Measurements from ENCODE around the gene TOGARAM2.
A peak's percentile ranks its signal among the peaks of the same experiment; 100 is the strongest.

TOGARAM2 gene

GRCh38 chr2:28990445-28990844, 9.3 kb downstream of the TOGARAM2 start:
- DNase-seq (ENCODE audit: low spot score): no peak
- TF ChIP-seq CTCF (conservative IDR thresholded peaks at IDR 0.05; ENCODE audit: low read depth): no peak
- peak overlapping the region; percentile 88 for H3K27ac ChIP-seq
- ChIA-PET CTCF (no interaction called here), POLR2A (ENCODE audit: low non-redundant PET) (no interaction called here)

- H3K27ac ChIP-seq: peak overlapping the region; percentile 88
- TF ChIP-seq CTCF (conservative IDR thresholded peaks at IDR 0.05; ENCODE audit: low read depth): no peak
- CTCF ChIA-PET: no interaction called here
- POLR2A ChIA-PET (ENCODE audit: low non-redundant PET): no interaction called here
- no peak for DNase-seq (ENCODE audit: low spot score)
These were observed 9.9 kb downstream of the TOGARAM2 start for GRCh38 chr2:28991021-28991420.

- peak overlapping the region; percentile 88 for H3K27ac ChIP-seq
- DNase-seq (ENCODE audit: low spot score): no peak
- TF ChIP-seq CTCF (conservative IDR thresholded peaks at IDR 0.05; ENCODE audit: low read depth): no peak
- POLR2A ChIA-PET (ENCODE audit: low non-redundant PET): no interaction called here
- CTCF ChIA-PET: no interaction called here
These were observed 10.4 kb downstream of the TOGARAM2 start for GRCh38 chr2:28991460-28991859.

- peak overlapping the region; percentile 88 for H3K27ac ChIP-seq
- no peak for TF ChIP-seq CTCF (conservative IDR thresholded peaks at IDR 0.05; ENCODE audit: low read depth)
- POLR2A ChIA-PET (ENCODE audit: low non-redundant PET): no interaction called here
- peak; percentile 56 for DNase-seq (ENCODE audit: low spot score)
- CTCF ChIA-PET: no interaction called here
These were observed 12.3 kb downstream of the TOGARAM2 start for GRCh38 chr2:28993206-28993960.

GRCh38 chr2:28994074-28994473, 13.0 kb downstream of the TOGARAM2 start:
- peak overlapping the region; percentile 88 for H3K27ac ChIP-seq
- no peak for DNase-seq (ENCODE audit: low spot score)
- no peak for TF ChIP-seq CTCF (conservative IDR thresholded peaks at IDR 0.05; ENCODE audit: low read depth)
- CTCF ChIA-PET: interaction anchor here (0.6 kb wide), 1 partner anchor 115 kb away, joined by 5 read pairs; no protein-coding TSS in a partner anchor
- POLR2A ChIA-PET (ENCODE audit: low non-redundant PET): no interaction called here

- POLR2A ChIA-PET (ENCODE audit: low non-redundant PET): no interaction called here
- no peak for DNase-seq (ENCODE audit: low spot score)
- TF ChIP-seq CTCF (conservative IDR thresholded peaks at IDR 0.05; ENCODE audit: low read depth): no peak
- peak overlapping the region; percentile 88 for H3K27ac ChIP-seq
- CTCF ChIA-PET: interaction anchor here (0.6 kb wide), 1 partner anchor 115 kb away, joined by 5 read pairs; no protein-coding TSS in a partner anchor
These were observed 13.6 kb downstream of the TOGARAM2 start for GRCh38 chr2:28994679-28995078.
